Measurements from ENCODE around the gene PPID. TPM values are rescaled to one million over a fixed set of nuclear protein-coding genes. Genes with fewer than 3 reads are reported as not detected.

The PPID gene
- total RNA-seq, 4 donors from 2014 or later, result 8.1 to 18.9 (median 12.6) TPM

- H3K4me3 ChIP-seq, result no peak overlapping the region
- H3K27ac ChIP-seq, result no peak overlapping the region
- TF ChIP-seq POLR2AphosphoS5 (IDR thresholded peaks at IDR 0.05) (no peak), POLR2A (IDR thresholded peaks at IDR 0.05) (no peak), EP300 (IDR thresholded peaks at IDR 0.05) (no peak), CTCF (IDR thresholded peaks at IDR 0.05) (no peak)
- WGBS, result 76% methylated on average over 3 of the region's 3 CpGs
- no peak for DNase-seq (ENCODE audit: low spot score in 2 of 2)
- peaks cover 19% of the 10 kb centered on the region for H3K4me1 ChIP-seq
- H3K9me3 ChIP-seq, result no peaks in the 10 kb centered on the region
- no peaks in the 10 kb centered on the region for H3K36me3 ChIP-seq
- H3K27me3 ChIP-seq, result no peaks in the 10 kb centered on the region
Observed at GRCh38 chr4:158673633-158674032, 49.6 kb downstream of the PPID start.

GRCh38 chr4:158671915-158672806 lies 51.0 kb downstream of the PPID start, which contains the start of gene ETFDH:
Gene ETFDH (plus strand): TSS chr4:158672296. CDS start chr4:158672457, 161 bp downstream.
- DNase-seq (ENCODE audit: low spot score in 2 of 2), result peak; percentile 99
- H3K4me1 ChIP-seq, result peaks cover 19% of the 10 kb centered on the region
- WGBS, result 0% methylated on average over 16 of the region's 60 CpGs

GRCh38 chr4:158671665-158671914 lies 51.6 kb downstream of the PPID start, which contains the start of gene C4orf46:
Gene C4orf46 (minus strand): TSS chr4:158671887. CDS start chr4:158671801, 86 bp downstream.
- Histone ChIP-seq H3K27ac (peak within 1 kb of the TSS; percentile 92), H3K4me1 (peaks cover 19% of the 10 kb centered on the region), H3K27me3 (no peaks in the 10 kb centered on the region), H3K36me3 (no peaks in the 10 kb centered on the region), H3K9me3 (no peaks in the 10 kb centered on the region), H3K4me3 (peak within 1 kb of the TSS; percentile 91)
- WGBS, result 0% methylated on average over 2 of the region's 20 CpGs
- TF ChIP-seq POLR2AphosphoS5 (IDR thresholded peaks at IDR 0.05), result no peak
- no peak for TF ChIP-seq CTCF (IDR thresholded peaks at IDR 0.05)
- no peak for TF ChIP-seq EP300 (IDR thresholded peaks at IDR 0.05)
- no peak for TF ChIP-seq POLR2A (IDR thresholded peaks at IDR 0.05)
- no peak for DNase-seq (ENCODE audit: low spot score in 2 of 2)

More at GRCh38 chr4:158671915-158672806, 51.0 kb downstream of the PPID start, which contains the start of gene ETFDH:
- TF ChIP-seq CTCF (IDR thresholded peaks at IDR 0.05) (peak; percentile 22 to 64), POLR2AphosphoS5 (IDR thresholded peaks at IDR 0.05) (peak in 2 of 3 donors; percentile 90 to 95), POLR2A (IDR thresholded peaks at IDR 0.05) (peak; percentile 39 to 78), EP300 (IDR thresholded peaks at IDR 0.05) (no peak)
- Histone ChIP-seq H3K36me3 (no peaks in the 10 kb centered on the region), H3K27ac (peak within 1 kb of the TSS; percentile 92), H3K27me3 (no peaks in the 10 kb centered on the region), H3K9me3 (no peaks in the 10 kb centered on the region), H3K4me3 (peak within 1 kb of the TSS; percentile 91)

- H3K27me3 ChIP-seq, result no peaks in the 10 kb centered on the region
- H3K9me3 ChIP-seq, result no peaks in the 10 kb centered on the region
- H3K4me1 ChIP-seq, result peaks cover 19% of the 10 kb centered on the region
- peak overlapping the region; percentile 91 for H3K4me3 ChIP-seq
- no peaks in the 10 kb centered on the region for H3K36me3 ChIP-seq
- peak in 1 of 2 donors; percentile 77 for DNase-seq (ENCODE audit: low spot score in 2 of 2)
- TF ChIP-seq POLR2AphosphoS5 (IDR thresholded peaks at IDR 0.05) (no peak), EP300 (IDR thresholded peaks at IDR 0.05) (no peak), CTCF (IDR thresholded peaks at IDR 0.05) (no peak), POLR2A (IDR thresholded peaks at IDR 0.05) (no peak)
- 1% methylated on average over 33 of the region's 35 CpGs for WGBS
- H3K27ac ChIP-seq, result peak overlapping the region; percentile 92
Observed at GRCh38 chr4:158670975-158671664, 52.1 kb downstream of the PPID start.

GRCh38 chr4:158669310-158669709 lies 53.9 kb downstream of the PPID start:
- DNase-seq (ENCODE audit: low spot score in 2 of 2), result no peak
- TF ChIP-seq POLR2A (IDR thresholded peaks at IDR 0.05), result no peak
- WGBS, result 83% methylated on average over 7 of the region's 7 CpGs
- Histone ChIP-seq H3K9me3 (no peaks in the 10 kb centered on the region), H3K27me3 (no peaks in the 10 kb centered on the region), H3K27ac (no peak overlapping the region), H3K4me3 (no peak overlapping the region), H3K36me3 (no peaks in the 10 kb centered on the region), H3K4me1 (peaks cover 19% of the 10 kb centered on the region)
